PC-9 (cell line): ENCODE data around the gene TPRG1.

Experiments used
- CTCF ChIP-seq: fragments of 200-600 bp; sonication (generic); conservative IDR thresholded peaks from 2 replicates; pipeline ENCODE4 v1.6.1; 2017; ENCODE audit warnings: mixed run types, antibody characterized with exemption, mild to moderate bottlenecking, moderate library complexity
- EZH2 ChIP-seq: fragments of 200-600 bp; sonication (generic); IDR thresholded peaks from 2 replicates; pipeline ENCODE4 v1.8.0; 2017; ENCODE audit warnings: antibody characterized with exemption, low read depth

DNA sequence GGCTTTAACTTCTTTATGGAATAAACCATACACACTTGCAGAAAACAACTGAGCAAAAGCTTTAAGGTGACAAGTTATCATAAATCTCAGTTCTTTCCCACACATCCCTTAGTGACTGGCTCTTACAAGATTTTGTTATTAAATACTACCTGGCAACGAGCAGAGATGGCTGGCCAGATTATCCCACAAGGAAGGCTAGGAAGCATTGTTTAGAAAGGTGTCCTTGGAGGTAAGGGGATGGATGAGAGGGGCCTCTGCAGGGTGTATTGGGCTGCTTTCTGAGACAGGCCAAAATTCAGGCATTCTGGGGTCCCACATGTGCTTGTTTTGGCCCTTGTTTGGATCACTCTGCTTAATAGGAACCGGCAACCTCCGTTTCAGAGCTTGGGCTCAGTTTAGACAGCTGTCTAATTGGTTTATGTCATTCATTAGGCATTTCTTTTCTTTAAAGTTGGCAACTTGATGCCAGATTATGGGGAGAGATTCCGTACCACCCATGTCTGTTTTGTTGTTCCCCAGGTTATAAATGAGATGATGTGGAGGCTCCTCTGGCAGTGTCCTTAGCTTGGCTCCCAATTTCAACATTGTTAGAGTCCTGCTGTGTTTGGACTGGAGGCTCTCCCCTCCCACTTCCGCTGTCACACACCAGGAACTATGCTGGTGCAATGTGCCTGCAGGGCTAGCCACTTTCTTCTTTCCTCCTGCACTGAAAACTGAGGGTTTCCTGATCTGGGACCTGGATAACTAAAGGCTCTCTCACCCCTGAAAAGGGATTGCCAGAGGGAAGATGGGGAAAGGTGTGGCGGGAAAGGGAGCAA lies 121.1 kb downstream of the TPRG1 start:
- no peak for TF ChIP-seq CTCF
- TF ChIP-seq EZH2 = no peak
